ENCODE measurements around the gene CRADD.
A peak's percentile ranks its signal among the peaks of the same experiment; 100 is the strongest.

Gene CRADD

GRCh38 chr12:93677195-93678064 lies at the start of gene CRADD (continued):
- TF ChIP-seq ZNF600 (tag by site-specific recombination; IDR thresholded peaks at IDR 0.05) (peak; percentile 91), ZNF488 (tag by site-specific recombination; IDR thresholded peaks at IDR 0.05) (no peak), RBAK (tag by site-specific recombination; IDR thresholded peaks at IDR 0.05) (no peak), KLF10 (tag by site-specific recombination; IDR thresholded peaks at IDR 0.05) (0 out of 2 replicates have a peak, but pooled peaks have one; percentile 44), GLI2 (tag by site-specific recombination; IDR thresholded peaks at IDR 0.05; ENCODE audit: borderline replicate concordance, low read depth) (no peak), ZNF664 (tag by site-specific recombination; IDR thresholded peaks at IDR 0.05) (no peak), ZNF624 (tag by site-specific recombination; IDR thresholded peaks at IDR 0.05) (no peak), ZNF138 (tag by site-specific recombination; IDR thresholded peaks at IDR 0.05; ENCODE audit: borderline replicate concordance) (no peak), ZNF560 (tag by site-specific recombination; IDR thresholded peaks at IDR 0.05; ENCODE audit: borderline replicate concordance) (no peak), PRDM2 (tag by site-specific recombination; IDR thresholded peaks at IDR 0.05; ENCODE audit: borderline replicate concordance) (no peak), ZBTB11 (tag by site-specific recombination; conservative IDR thresholded peaks at IDR 0.05; ENCODE audit: low read depth) (peak; percentile 93), HOXD13 (CRISPR knock-in tag; IDR thresholded peaks at IDR 0.05; ENCODE audit: borderline replicate concordance) (no peak), ZNF350 (tag by site-specific recombination; IDR thresholded peaks at IDR 0.05) (peak; percentile 98), GLI4 (tag by site-specific recombination; IDR thresholded peaks at IDR 0.05) (no peak), ZNF280D (tag by site-specific recombination; IDR thresholded peaks at IDR 0.05) (no peak), KLF9 (tag by site-specific recombination; IDR thresholded peaks at IDR 0.05; ENCODE audit: low read depth) (no peak), ZNF121 (tag by site-specific recombination; IDR thresholded peaks at IDR 0.05) (peak; percentile 71; the same call in 1 of the 2 replicates), ZFP37 (tag by site-specific recombination; IDR thresholded peaks at IDR 0.05) (peak; percentile 97), BCL11B (tag by site-specific recombination; IDR thresholded peaks at IDR 0.05; ENCODE audit: low read depth) (no peak), ZNF514 (tag by site-specific recombination; IDR thresholded peaks at IDR 0.05) (no peak), ZSCAN23 (tag by site-specific recombination; IDR thresholded peaks at IDR 0.05) (no peak), ZSCAN4 (tag by site-specific recombination; IDR thresholded peaks at IDR 0.05) (no peak), ZNF549 (tag by site-specific recombination; IDR thresholded peaks at IDR 0.05) (no peak)

Measured in HEK293 (cell line).